ENCODE results near the gene LGALS1. TPM values are rescaled to one million over a fixed set of nuclear protein-coding genes. Genes with fewer than 3 reads are reported as not detected.

LGALS1 gene
- total RNA-seq, 4 donors from 2014 or later, result 110 to 347 (median 232) TPM

DNA sequence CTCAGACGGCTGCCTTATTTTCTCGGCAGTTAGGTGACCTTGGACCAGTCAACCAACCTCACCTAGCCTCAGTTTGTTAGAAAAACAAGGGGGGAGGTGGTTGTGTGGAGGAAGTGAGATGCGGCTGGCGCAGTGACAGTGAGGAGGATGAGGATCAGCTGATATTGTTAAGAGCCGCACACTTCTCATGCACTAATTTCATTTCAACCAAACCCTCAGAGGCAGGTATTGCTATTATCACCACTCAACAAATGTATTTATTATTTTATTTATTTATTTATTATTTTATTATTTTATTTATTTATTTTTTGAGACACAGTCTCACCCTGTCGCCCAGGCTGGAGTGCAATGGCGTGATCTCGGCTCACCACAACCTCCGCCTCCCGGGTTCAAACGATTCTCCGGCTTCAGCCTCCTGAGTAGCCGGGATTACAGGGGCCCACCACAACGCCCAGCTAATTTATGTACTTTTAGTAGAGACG is 2.1 kb downstream of the LGALS1 start:
- intact Hi-C loops (cut with DNase I; ENCODE audit: low total_unique reads), result no loop called here
- TF ChIP-seq, protein P1, sequence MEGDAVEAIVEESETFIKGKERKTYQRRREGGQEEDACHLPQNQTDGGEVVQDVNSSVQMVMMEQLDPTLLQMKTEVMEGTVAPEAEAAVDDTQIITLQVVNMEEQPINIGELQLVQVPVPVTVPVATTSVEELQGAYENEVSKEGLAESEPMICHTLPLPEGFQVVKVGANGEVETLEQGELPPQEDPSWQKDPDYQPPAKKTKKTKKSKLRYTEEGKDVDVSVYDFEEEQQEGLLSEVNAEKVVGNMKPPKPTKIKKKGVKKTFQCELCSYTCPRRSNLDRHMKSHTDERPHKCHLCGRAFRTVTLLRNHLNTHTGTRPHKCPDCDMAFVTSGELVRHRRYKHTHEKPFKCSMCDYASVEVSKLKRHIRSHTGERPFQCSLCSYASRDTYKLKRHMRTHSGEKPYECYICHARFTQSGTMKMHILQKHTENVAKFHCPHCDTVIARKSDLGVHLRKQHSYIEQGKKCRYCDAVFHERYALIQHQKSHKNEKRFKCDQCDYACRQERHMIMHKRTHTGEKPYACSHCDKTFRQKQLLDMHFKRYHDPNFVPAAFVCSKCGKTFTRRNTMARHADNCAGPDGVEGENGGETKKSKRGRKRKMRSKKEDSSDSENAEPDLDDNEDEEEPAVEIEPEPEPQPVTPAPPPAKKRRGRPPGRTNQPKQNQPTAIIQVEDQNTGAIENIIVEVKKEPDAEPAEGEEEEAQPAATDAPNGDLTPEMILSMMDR (IDR thresholded peaks at IDR 0.05), result no peak
- no peak for TF ChIP-seq POLR2A (IDR thresholded peaks at IDR 0.05)

DNA sequence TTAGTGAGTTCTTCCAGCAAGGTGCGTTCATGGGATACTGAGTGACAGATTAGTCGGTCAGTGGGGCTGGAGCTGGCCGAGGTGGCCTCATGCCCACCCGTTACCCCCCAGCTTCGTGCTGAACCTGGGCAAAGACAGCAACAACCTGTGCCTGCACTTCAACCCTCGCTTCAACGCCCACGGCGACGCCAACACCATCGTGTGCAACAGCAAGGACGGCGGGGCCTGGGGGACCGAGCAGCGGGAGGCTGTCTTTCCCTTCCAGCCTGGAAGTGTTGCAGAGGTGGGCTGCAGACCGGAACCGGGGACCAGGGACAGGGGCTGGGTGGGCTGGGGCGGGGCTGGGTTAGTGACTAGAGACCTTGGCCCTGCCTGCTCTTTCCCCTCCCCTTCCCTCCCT is 2.9 kb downstream of the LGALS1 start:
- DNase-seq (ENCODE audit: low spot score in 2 of 2), result no peak
- WGBS, 2 donors, result 61 to 80% methylated on average over 17 to 18 of the region's 18 CpGs
- H3K4me3 ChIP-seq (ENCODE audit: low read depth, poor library complexity, severe bottlenecking), result no peak overlapping the region
- intact Hi-C loops (cut with DNase I; ENCODE audit: low total_unique reads), result no loop called here
- no peak for TF ChIP-seq POLR2A (IDR thresholded peaks at IDR 0.05)

More for the DNA sequence above, 2.1 kb downstream of the LGALS1 start:
- no peak for DNase-seq (ENCODE audit: low spot score in 2 of 2)
- no peak overlapping the region for H3K4me3 ChIP-seq (ENCODE audit: low read depth, poor library complexity, severe bottlenecking)
- 43 to 58% methylated on average over 15 of the region's 15 CpGs for WGBS, 2 donors

- intact Hi-C loops (cut with DNase I; ENCODE audit: low total_unique reads), result no loop called here
- WGBS, 2 donors, result 77 to 85% methylated on average over 8 of the region's 8 CpGs
- H3K4me3 ChIP-seq (ENCODE audit: low read depth, poor library complexity, severe bottlenecking), result no peak overlapping the region
- TF ChIP-seq, protein P1 (IDR thresholded peaks at IDR 0.05), result no peak
- no peak for TF ChIP-seq POLR2A (IDR thresholded peaks at IDR 0.05)
- no peak for DNase-seq (ENCODE audit: low spot score in 2 of 2)
Measured at GRCh38 chr22:37679670-37680069, 4.2 kb downstream of the LGALS1 start.

DNA sequence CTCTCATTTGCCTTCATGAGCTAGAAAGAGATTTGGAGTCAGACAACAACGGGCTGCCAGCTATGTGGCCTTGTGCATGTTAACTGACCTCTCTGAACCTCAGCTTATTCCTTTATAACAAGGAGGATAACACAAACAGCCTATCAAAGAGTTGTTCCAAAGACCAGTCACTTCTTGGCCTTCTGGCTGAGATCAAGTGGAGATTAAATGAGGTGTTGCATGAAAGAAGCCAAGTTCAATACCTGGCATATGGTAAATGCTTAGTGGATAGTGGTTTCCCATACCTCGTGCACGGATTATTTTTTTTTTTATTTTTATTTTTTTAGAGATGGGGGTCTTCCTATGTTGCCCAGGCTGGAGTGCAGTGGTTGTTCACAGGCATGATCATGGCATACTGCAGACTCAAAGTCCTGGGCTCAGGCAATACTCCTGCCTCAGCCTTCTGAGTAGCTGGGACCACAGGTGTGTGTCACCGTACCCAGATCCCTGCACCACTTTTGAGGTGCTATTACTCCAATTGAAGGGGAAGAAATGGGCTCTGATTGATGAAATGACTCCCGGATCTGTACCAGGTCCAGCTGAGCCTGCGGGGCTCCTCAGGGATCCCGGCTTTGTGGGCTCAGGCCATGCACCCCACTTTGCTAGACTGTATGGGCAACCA is 4.9 kb downstream of the LGALS1 start:
- intact Hi-C loops (cut with DNase I; ENCODE audit: low total_unique reads), result no loop called here
- no peak overlapping the region for H3K4me3 ChIP-seq (ENCODE audit: low read depth, poor library complexity, severe bottlenecking)
- no peak for DNase-seq (ENCODE audit: low spot score in 2 of 2)
- TF ChIP-seq, protein P1 (IDR thresholded peaks at IDR 0.05), result no peak
- no peak for TF ChIP-seq POLR2A (IDR thresholded peaks at IDR 0.05)
- WGBS, 2 donors, result 67 to 69% methylated on average over 7 of the region's 7 CpGs

DNA sequence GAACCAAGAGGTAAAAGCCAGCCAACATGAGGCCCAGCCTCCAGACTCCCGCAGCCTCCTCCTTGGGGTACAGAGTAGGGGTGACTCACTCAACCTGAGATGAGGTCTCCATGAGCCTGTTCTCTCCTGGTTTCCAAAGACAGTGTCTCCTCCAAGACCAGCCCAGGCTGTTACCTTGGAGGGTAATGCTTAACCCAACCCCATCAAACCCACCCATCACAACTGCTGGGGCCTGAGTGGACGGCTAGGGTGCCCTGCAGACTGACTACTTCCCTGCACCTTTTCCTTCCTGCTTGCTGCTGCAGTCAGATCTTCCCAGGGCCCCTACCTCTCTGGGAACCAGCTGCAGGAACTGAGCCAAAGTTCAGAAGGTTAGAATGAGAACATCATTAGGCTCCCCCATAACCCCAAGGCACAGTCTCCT is 5.6 kb downstream of the LGALS1 start:
- DNase-seq (ENCODE audit: low spot score in 2 of 2), result no peak
- TF ChIP-seq, protein P1 (IDR thresholded peaks at IDR 0.05), result no peak
- TF ChIP-seq POLR2A (IDR thresholded peaks at IDR 0.05), result no peak
- intact Hi-C loops (cut with DNase I; ENCODE audit: low total_unique reads), result no loop called here
- WGBS, 2 donors, result 70 to 83% methylated on average over 2 of the region's 2 CpGs
- no peak overlapping the region for H3K4me3 ChIP-seq (ENCODE audit: low read depth, poor library complexity, severe bottlenecking)

DNA sequence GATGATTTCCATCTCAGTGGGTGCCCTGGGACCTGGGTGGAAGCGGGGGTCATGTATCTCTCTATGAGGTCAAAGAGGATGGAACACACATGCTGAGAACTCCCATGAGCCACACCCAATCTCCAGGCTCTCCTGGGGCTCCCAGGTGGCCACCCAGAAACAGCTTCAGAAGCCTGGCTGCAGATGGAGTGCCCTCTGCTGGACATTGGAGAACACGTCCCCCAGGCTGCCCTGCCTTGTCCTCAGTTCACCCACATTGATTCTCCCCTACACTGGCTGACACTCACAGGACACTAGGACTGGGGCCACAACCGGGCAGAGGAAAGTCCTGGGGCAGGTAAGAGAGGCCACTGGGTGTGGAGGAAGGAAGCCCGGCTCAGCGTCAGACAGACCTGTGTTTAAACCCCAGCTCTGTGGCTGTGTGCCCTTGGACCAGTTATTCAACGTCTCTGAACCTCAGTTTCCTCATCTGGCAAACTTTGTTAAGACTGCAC is 6.2 kb downstream of the LGALS1 start:
- WGBS, 2 donors, result 15 to 19% methylated on average over 6 of the region's 6 CpGs
- intact Hi-C loops (cut with DNase I; ENCODE audit: low total_unique reads), result no loop called here
- TF ChIP-seq POLR2A (IDR thresholded peaks at IDR 0.05), result no peak
- TF ChIP-seq, protein P1 (IDR thresholded peaks at IDR 0.05), result peak in 1 of 3 donors; percentile 81
- DNase-seq (ENCODE audit: low spot score in 2 of 2), result peak; percentile 60 to 94
- H3K4me3 ChIP-seq (ENCODE audit: low read depth, poor library complexity, severe bottlenecking), result no peak overlapping the region

Data from lower leg skin (tissue), 4 donors.